ENCODE measurements around the gene AFMID.
A peak's percentile ranks its signal among the peaks of the same experiment; 100 is the strongest.
"Not testable (repeated sequence)": the region's sequence is repeated elsewhere in the genome, so short reads cannot be mapped to it uniquely, and the experiment has no call there.

AFMID gene

DNA sequence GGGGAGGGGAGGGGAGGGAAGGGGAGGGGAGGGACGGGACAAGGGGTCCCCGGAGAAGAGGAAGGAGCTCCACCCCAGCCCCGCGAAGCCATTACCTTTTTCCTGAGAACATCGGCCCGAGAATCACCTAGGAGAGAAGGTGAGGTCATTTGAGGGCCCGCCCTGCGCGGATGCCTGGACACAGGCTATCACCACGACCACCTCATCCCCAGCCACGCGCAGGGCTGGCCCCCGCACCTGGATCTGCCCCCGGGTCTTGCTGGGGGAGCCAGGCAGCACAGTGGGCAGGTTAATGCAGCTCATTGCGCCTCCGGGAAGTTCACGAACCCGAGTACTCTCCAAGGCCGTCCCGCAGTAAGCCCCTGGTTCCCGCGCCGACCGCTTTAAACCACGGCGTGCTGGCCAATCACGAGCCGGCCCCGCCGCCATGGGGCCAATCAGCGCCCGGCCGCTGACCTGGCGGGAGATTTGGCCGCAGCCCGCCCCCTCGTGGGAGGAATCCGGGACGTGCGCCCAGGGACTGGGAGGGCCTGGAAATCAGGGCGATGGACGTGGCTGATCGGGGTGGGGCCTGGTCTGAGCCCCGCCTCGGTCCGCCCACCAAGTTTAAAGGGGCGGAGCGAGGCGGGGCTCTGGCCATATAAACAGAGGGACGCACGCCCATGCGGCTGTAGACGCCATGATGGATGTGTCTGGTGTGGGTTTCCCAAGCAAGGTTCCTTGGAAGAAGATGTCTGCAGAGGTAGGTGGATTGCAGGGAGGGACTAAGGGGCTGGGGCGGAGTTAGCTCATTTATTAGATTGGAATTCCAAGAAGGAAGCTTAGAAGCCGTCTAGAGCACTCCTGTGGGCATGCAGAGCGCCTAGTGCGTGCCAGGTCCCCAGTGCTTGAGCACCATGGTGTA, at the start of gene AFMID, which contains the start of gene TK1:
AFMID (plus strand) TSS at position 671 of the 904 bp plus-strand sequence; CDS start at position 680, 9 bp downstream.
TK1 (minus strand) TSS at position 361 of the 904 bp plus-strand sequence; CDS start at position 303, 58 bp downstream.
- H3K9ac ChIP-seq (ENCODE audit: low read depth, low read length) = peak within 1 kb of the TSS; percentile 92
- H3K36me3 ChIP-seq (ENCODE audit: insufficient read depth, low read depth, low read length) = peaks cover 51% of the 10 kb centered on the region
- H3K27ac ChIP-seq (ENCODE audit: low read length) = peak within 1 kb of the TSS; percentile 34
- H3K27me3 ChIP-seq (ENCODE audit: insufficient read depth, low read length) = no peaks in the 10 kb centered on the region
- H3K4me1 ChIP-seq (ENCODE audit: insufficient read depth, low read length) = peaks cover 4% of the 10 kb centered on the region; the same call in 1 of the 2 replicates
- H3K4me3 ChIP-seq (ENCODE audit: low read length) = peak within 1 kb of the TSS; percentile 84
- H3K9me3 ChIP-seq (ENCODE audit: insufficient read depth, low read depth, low read length) = no peaks in the 10 kb centered on the region

DNA sequence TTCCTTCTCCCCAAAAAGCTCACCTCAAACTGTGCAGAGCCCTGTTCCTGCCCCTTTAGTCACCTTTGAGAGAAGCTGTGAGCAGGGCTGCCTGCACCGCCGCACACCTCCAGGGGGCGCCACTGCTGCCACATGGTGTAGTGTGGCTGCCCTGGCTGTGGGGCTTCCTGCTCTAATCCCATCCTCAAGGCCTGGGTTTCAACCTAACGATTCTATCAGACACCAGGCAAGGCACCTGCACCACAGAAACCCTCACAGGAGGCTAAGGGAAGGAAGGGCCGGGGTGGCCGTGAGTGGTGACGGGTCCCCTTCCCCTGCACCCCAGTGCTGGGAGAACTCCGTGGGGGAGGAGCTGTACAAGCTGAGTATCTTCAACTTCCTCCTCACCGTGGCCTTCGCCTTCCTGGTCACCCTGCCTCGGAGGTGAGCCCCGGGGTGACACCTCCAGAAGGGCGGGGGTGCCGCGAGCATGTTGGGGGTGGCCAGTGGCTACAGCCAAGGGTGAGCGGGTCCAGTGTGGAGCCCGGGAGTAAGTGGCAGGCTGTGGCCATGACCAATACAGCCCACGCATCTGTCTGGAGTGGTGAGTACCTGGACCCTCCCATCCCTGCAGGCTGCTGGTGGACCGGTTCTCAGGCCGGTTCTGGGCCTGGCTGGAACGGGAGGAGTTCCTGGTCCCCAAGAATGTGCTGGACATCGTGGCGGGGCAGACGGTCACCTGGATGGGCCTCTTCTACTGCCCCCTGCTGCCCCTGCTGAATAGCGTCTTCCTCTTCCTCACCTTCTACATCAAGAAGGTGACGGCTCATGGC, 49.6 kb upstream of the AFMID start:
- no peaks in the 10 kb centered on the region for H3K9me3 ChIP-seq (ENCODE audit: insufficient read depth, low read depth, low read length)
- peaks cover 17% of the 10 kb centered on the region for H3K27me3 ChIP-seq (ENCODE audit: insufficient read depth, low read length)
- H3K4me1 ChIP-seq (ENCODE audit: insufficient read depth, low read length) = peaks cover 3% of the 10 kb centered on the region; the same call in 1 of the 2 replicates
- no peak overlapping the region for H3K27ac ChIP-seq (ENCODE audit: low read length)
- H3K4me3 ChIP-seq (ENCODE audit: low read length) = no peak overlapping the region
- H3K36me3 ChIP-seq (ENCODE audit: insufficient read depth, low read depth, low read length) = no peaks in the 10 kb centered on the region
- H3K9ac ChIP-seq (ENCODE audit: low read depth, low read length) = no peak overlapping the region

DNA sequence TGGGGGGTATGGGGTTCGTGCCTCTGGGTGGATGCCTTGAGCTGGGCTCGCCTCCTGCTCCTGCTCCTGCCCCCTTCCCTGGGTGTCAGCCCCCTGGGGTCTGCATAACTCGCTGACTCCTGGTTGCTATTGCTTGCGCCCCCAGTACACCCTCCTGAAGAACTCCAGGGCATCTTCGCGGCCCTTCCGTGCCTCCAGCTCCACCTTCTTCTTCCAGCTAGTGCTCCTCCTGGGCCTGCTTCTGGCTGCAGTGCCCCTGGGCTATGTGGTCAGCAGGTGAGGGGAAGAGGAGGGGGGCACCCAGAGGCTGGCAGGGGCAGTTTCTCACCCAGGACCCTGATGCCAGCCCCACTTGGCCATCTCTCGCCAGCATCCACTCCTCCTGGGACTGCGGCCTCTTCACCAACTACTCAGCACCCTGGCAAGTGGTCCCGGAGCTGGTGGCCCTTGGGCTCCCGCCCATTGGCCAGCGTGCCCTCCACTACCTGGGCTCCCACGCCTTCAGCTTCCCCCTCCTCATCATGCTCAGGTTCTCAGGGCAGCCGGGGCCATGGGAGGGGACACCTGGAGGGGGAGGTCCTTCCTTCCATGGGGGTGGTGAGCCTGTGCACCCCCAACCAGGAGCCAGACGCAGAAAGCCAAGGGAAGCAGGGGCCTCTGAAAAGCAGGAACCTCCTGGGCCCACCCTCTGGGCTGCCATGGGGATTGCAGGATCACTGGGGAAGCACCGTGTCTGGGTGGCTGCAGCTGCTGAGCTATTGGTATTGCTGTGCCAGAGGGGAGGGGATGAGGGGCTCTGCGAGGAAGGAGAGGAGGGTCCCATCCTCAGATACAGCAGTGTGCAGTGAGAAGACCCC, 48.7 kb upstream of the AFMID start:
- H3K9ac ChIP-seq (ENCODE audit: low read depth, low read length) = no peak overlapping the region
- peaks cover 3% of the 10 kb centered on the region; the same call in 1 of the 2 replicates for H3K4me1 ChIP-seq (ENCODE audit: insufficient read depth, low read length)
- no peaks in the 10 kb centered on the region for H3K36me3 ChIP-seq (ENCODE audit: insufficient read depth, low read depth, low read length)
- no peak overlapping the region for H3K4me3 ChIP-seq (ENCODE audit: low read length)
- H3K27me3 ChIP-seq (ENCODE audit: insufficient read depth, low read length) = peaks cover 8% of the 10 kb centered on the region
- no peak overlapping the region for H3K27ac ChIP-seq (ENCODE audit: low read length)
- H3K9me3 ChIP-seq (ENCODE audit: insufficient read depth, low read depth, low read length) = no peaks in the 10 kb centered on the region

DNA sequence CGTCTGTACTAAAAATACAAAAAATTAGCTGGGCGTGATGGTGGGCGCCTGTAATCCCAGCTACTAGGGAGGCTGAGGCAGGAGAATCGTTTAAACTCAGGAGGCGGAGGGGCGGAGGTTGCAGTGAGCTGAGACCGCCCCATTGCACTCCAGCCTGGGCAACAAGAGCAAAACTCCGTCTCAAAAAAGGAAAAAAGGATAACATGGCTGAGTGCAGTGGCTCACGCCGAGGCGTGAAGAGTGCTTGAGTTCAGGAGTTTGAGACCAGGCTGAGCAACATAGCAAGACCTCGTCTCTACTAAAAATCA, 47.3 kb upstream of the AFMID start:
- H3K4me3 ChIP-seq (ENCODE audit: low read length); H3K9ac ChIP-seq (ENCODE audit: low read depth, low read length); H3K27me3 ChIP-seq (ENCODE audit: insufficient read depth, low read length); H3K27ac ChIP-seq (ENCODE audit: low read length); H3K9me3 ChIP-seq (ENCODE audit: insufficient read depth, low read depth, low read length); H3K36me3 ChIP-seq (ENCODE audit: insufficient read depth, low read depth, low read length); H3K4me1 ChIP-seq (ENCODE audit: insufficient read depth, low read length): not testable (repeated sequence)

- Histone ChIP-seq H3K4me1 (ENCODE audit: insufficient read depth, low read length) (no peaks in the 10 kb centered on the region), H3K27ac (ENCODE audit: low read length) (no peak overlapping the region), H3K36me3 (ENCODE audit: insufficient read depth, low read depth, low read length) (no peaks in the 10 kb centered on the region), H3K4me3 (ENCODE audit: low read length) (no peak overlapping the region; the same call in 1 of the 2 replicates), H3K27me3 (ENCODE audit: insufficient read depth, low read length) (no peaks in the 10 kb centered on the region), H3K9ac (ENCODE audit: low read depth, low read length) (no peak overlapping the region), H3K9me3 (ENCODE audit: insufficient read depth, low read depth, low read length) (no peaks in the 10 kb centered on the region)
These were observed 46.8 kb upstream of the AFMID start for GRCh38 chr17:78140169-78141051.

DNA sequence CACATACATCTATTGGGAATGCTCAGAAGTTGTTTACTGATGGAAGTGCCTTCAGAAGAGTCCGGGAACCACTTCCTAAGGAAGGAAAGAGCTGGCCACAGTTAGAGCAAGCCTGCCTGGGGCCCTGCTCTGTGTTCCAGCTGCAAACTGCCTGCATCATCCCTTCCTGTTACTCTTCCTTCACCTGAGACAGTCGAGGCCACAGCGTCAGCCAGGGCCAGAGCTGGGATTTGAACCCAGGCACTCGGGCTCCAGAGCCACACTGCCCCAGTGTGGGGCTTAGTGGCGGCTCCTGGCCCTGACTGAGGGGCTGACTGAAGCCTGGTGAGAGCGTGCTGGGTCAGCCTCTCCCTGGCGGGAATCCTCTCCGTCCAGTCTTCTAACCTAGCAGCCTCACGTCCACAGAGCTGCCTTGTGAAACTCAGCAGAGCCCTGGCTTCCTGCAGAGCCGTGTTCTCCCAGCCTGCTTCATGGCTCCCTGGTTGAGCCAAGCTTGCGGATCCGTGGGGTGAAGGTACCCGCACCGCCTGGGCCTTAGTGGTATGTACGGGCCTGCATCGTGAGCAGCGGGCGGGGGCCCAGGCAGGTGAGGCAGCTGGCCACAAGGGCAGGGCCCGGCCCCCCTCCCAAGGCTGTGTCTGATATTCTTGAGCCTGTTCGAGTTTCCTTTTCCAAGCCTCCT, 45.6 kb upstream of the AFMID start:
- H3K36me3 ChIP-seq (ENCODE audit: insufficient read depth, low read depth, low read length) = no peaks in the 10 kb centered on the region
- H3K27ac ChIP-seq (ENCODE audit: low read length) = no peak overlapping the region
- H3K4me3 ChIP-seq (ENCODE audit: low read length) = no peak overlapping the region
- H3K9me3 ChIP-seq (ENCODE audit: insufficient read depth, low read depth, low read length) = no peaks in the 10 kb centered on the region
- H3K27me3 ChIP-seq (ENCODE audit: insufficient read depth, low read length) = no peaks in the 10 kb centered on the region
- no peaks in the 10 kb centered on the region for H3K4me1 ChIP-seq (ENCODE audit: insufficient read depth, low read length)
- no peak overlapping the region for H3K9ac ChIP-seq (ENCODE audit: low read depth, low read length)

- no peaks in the 10 kb centered on the region for H3K9me3 ChIP-seq (ENCODE audit: insufficient read depth, low read depth, low read length)
- H3K9ac ChIP-seq (ENCODE audit: low read depth, low read length) = no peak overlapping the region
- no peaks in the 10 kb centered on the region for H3K36me3 ChIP-seq (ENCODE audit: insufficient read depth, low read depth, low read length)
- H3K27ac ChIP-seq (ENCODE audit: low read length) = no peak overlapping the region
- no peak overlapping the region for H3K4me3 ChIP-seq (ENCODE audit: low read length)
- H3K27me3 ChIP-seq (ENCODE audit: insufficient read depth, low read length) = no peaks in the 10 kb centered on the region
- H3K4me1 ChIP-seq (ENCODE audit: insufficient read depth, low read length) = no peaks in the 10 kb centered on the region
These were observed 44.9 kb upstream of the AFMID start for GRCh38 chr17:78142119-78142861.

DNA sequence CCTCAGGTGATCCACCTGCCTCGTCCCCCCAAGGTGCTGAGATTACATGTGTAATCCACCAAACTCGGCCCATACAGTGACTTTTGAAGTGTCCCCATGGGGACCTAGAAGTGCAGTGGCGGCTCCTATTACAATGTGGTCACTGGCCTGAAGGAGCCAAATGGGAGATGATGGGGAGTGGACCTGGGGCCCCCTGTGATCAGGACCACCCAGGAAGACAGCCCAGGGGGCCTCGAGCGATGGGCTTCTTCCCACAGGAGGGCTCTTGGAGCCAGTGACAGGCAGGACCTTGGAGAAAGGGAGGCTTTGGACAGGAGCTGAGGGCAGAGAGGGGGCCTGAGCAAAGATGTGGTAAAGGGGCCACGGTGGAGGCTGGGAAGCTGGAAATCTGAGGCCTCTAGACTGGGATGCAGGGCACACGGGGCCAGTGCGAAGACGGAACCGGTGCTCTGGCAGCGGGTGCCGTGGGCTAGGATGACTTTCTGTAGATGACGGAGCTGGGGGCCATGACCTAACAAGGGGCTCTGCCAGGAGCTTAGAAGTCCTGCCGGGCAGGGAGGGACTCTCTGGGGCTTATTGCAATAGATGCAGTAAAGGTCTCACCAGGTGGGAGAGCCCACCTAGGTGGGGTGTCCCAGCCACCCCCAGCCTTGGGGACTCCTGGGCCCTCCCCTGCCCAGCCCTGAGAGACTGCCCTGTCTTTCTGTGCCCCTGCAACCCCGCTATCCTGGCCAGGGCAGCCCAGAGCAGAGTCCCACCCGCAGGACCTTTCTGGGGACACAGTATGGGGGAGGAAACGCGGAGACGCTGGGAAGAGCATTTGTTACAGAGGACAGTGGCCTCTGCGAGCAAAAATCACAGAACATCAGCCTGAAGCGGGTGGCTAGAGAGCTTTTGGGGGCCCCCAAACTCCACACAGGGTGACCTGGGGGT, 43.7 kb upstream of the AFMID start:
- Histone ChIP-seq H3K36me3 (ENCODE audit: insufficient read depth, low read depth, low read length) (no peaks in the 10 kb centered on the region), H3K4me1 (ENCODE audit: insufficient read depth, low read length) (no peaks in the 10 kb centered on the region), H3K9me3 (ENCODE audit: insufficient read depth, low read depth, low read length) (no peaks in the 10 kb centered on the region), H3K9ac (ENCODE audit: low read depth, low read length) (no peak overlapping the region), H3K4me3 (ENCODE audit: low read length) (no peak overlapping the region), H3K27ac (ENCODE audit: low read length) (no peak overlapping the region), H3K27me3 (ENCODE audit: insufficient read depth, low read length) (no peaks in the 10 kb centered on the region)

DNA sequence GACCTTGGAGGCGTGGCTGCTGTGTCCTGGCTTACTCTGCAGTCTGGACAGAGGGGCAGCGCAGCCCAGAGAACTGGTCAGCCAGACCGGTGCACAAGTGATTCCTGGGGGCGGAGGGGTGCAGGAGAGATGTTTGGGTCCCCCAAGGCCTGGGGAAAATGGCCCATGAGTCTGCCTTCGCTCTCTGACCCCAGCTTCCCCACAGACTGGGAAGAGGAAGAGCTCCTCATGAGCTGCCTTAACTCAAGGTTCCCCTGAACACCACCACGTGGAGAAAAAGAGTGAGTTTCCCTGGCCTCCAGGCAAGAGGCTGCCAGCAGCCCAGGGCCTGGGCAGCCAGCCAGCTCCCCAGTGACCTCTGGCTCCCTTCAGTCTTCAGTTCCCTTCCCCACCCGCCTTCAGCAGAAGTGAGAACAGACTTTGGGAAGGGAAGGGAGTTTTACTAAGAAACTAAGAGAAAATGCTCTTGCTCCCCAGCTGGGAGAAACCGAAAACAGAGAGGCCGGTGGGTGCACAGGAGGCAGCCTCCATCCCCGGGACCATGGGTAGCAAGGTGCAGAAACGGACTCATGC, 42.9 kb upstream of the AFMID start:
- Histone ChIP-seq H3K4me1 (ENCODE audit: insufficient read depth, low read length) (no peaks in the 10 kb centered on the region), H3K9me3 (ENCODE audit: insufficient read depth, low read depth, low read length) (no peaks in the 10 kb centered on the region), H3K36me3 (ENCODE audit: insufficient read depth, low read depth, low read length) (no peaks in the 10 kb centered on the region), H3K27me3 (ENCODE audit: insufficient read depth, low read length) (no peaks in the 10 kb centered on the region), H3K9ac (ENCODE audit: low read depth, low read length) (no peak overlapping the region), H3K27ac (ENCODE audit: low read length) (no peak overlapping the region), H3K4me3 (ENCODE audit: low read length) (no peak overlapping the region)
